Upper lobe of left lung (tissue), 4 donors: ENCODE results near the gene SCARB2.

Experiments
- CTCF ChIP-seq, 6 experiments: fragments of 450-650 bp in 4 of 6; fragments of 200-600 bp in 2 of 6; sonication (generic) in 2 of 6; IDR thresholded peaks; one replicate each; pipeline ENCODE4 v1.5.1; 2016 to 2019; ENCODE audit warnings: antibody characterized with exemption in 6 of 6
- EP300 ChIP-seq, 4 donors: sonication (generic); formaldehyde crosslinking; IDR thresholded peaks; one replicate each; pipeline ENCODE4 v1.5.1; 2017; ENCODE audit warnings: antibody characterized with exemption in 4 of 4, control low read depth in 2 of 4
- POLR2A ChIP-seq, 4 donors: fragments of 450-650 bp; IDR thresholded peaks; one replicate each; pipeline ENCODE4 v1.5.1; 2016 to 2017; ENCODE audit warnings: antibody characterized with exemption in 4 of 4, mild to moderate bottlenecking in 2 of 4
- POLR2AphosphoS5 ChIP-seq, 2 donors: sonication (generic); formaldehyde crosslinking; IDR thresholded peaks; one replicate each; pipeline ENCODE4 v1.5.1; 2017; ENCODE audit warnings: antibody characterized with exemption in 2 of 2

GRCh38 chr4:76233083-76233482 lies 19.5 kb upstream of the SCARB2 start:
- TF ChIP-seq POLR2A (IDR thresholded peaks at IDR 0.05) = no peak
- TF ChIP-seq CTCF (IDR thresholded peaks at IDR 0.05) = no peak
- no peak for TF ChIP-seq EP300 (IDR thresholded peaks at IDR 0.05)
- TF ChIP-seq POLR2AphosphoS5 (IDR thresholded peaks at IDR 0.05) = no peak
